AG10803 (cell line): ENCODE data around the gene SPRYD4.
"Not testable (repeated sequence)": the region's sequence is repeated elsewhere in the genome, so short reads cannot be mapped to it uniquely, and the experiment has no call there.

Source experiments
- DNase-seq: peaks from one replicate; pipeline ENCODE4 v3.0.0; 2010; ENCODE audit warnings: low read depth
- H3K4me3 ChIP-seq: 2 replicates; pipeline ENCODE4 v1.5.1; 2011; ENCODE audit warnings: mild to moderate bottlenecking, low read length, control low read depth
- TF ChIP-seq, protein P1 (sequence below): conservative IDR thresholded peaks from 2 replicates; pipeline ENCODE4 v1.5.1; 2011; ENCODE audit warnings: mild to moderate bottlenecking, low read length, control low read depth, inconsistent platforms

SPRYD4 gene

DNA sequence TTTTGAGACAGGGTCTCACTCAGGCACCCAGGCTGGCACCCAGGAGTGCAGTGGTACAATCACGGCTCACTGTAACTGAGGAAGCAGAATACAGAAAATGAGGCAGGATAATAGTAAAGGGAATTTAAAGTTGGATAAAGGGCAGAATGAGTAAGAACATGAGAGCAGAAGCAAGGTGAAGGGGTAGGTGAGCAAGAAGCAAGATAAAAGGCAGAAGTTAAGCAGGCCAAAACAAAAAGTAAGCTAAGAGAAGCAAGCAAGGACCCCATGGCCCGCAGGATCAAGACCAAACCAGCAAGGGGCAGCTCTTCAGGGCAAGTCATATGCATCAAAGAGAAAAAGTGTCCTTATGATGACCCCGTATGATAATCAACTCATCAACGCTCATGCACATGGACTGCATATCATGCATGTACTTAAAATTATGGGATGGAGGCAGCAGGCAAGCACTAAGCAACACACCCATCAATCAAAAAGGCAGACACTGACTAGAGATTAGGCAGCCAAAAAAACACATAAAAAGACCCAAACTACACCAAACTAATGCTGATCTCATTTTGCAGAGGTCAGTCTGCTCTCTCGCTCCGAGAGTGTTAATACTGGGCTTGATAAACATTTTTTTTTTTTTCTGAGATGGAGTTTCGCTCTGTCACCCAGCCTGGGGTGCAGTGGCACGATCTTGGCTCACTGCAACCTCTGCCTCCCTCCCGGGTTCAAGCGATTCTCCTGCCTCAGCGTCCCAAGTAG, 30.8 kb upstream of the SPRYD4 start:
- H3K4me3 ChIP-seq = no peak overlapping the region
- DNase-seq = no peak
- TF ChIP-seq, protein P1, sequence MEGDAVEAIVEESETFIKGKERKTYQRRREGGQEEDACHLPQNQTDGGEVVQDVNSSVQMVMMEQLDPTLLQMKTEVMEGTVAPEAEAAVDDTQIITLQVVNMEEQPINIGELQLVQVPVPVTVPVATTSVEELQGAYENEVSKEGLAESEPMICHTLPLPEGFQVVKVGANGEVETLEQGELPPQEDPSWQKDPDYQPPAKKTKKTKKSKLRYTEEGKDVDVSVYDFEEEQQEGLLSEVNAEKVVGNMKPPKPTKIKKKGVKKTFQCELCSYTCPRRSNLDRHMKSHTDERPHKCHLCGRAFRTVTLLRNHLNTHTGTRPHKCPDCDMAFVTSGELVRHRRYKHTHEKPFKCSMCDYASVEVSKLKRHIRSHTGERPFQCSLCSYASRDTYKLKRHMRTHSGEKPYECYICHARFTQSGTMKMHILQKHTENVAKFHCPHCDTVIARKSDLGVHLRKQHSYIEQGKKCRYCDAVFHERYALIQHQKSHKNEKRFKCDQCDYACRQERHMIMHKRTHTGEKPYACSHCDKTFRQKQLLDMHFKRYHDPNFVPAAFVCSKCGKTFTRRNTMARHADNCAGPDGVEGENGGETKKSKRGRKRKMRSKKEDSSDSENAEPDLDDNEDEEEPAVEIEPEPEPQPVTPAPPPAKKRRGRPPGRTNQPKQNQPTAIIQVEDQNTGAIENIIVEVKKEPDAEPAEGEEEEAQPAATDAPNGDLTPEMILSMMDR = no peak

DNA sequence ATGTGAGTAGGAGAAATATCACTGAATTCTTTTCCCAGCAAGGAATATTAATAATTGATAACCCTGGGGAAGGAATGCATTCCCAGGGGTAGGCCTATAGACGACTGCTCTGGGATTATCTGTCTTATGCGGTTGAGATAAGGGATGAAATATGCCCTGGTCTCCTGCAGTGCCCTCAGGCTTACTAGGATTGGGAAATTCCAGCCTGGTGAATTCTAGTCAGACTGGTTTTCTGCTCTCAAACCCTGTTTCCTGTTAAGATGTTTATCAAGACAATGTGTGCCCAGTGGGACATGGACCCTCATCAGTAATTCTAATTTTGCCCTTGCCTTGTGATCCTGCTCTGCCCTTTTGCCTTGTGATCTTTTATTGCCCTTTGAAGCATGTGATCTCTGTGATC, 25.2 kb upstream of the SPRYD4 start:
- DNase-seq, H3K4me3 ChIP-seq: not testable (repeated sequence)

DNA sequence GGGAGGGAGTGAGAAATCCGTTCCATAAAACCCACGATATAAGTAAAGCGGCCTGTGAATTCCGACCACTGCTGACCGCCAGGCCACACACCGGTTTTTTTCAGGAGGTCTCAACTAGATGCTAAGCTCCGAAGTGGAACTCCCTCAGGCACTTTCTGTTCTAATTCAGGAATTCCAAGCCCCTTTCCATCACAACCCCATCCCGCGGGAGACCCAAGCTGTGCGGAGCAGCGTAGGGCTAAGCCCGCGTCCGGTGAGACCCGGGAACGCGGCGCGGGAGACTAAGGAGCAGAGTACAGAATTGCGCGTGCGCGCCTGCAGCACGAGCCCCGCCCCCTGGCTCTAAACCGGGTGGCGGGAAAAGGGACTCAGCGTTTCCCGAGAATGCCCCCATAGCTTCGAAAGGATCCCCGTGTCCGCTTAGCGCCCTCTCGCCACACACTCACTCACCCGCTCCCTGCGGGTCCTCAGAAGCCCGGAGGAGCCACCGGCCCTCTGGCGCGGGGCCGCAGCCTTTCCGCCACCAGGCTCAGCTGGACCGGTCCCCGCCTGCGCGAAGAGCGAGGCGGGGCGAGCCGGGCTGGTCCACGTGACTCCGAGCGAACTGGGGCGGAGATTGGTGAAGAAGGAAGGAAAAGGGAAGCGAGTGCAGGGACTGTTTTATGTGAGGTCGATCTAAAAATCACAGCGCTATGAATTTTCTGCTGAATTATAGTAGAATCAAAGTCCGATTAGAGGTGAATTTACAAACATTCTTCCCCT, 19.3 kb upstream of the SPRYD4 start, which contains the start of gene TIMELESS:
TIMELESS (minus strand) TSS at position 567 of the 762 bp plus-strand sequence. CDS start 15,256 bp downstream, outside the sequence.
- DNase-seq = peak; percentile 80
- TF ChIP-seq, protein P1 = peak; percentile 24; the same call in 1 of the 2 replicates
- peak within 1 kb of the TSS; percentile 87 for H3K4me3 ChIP-seq

DNA sequence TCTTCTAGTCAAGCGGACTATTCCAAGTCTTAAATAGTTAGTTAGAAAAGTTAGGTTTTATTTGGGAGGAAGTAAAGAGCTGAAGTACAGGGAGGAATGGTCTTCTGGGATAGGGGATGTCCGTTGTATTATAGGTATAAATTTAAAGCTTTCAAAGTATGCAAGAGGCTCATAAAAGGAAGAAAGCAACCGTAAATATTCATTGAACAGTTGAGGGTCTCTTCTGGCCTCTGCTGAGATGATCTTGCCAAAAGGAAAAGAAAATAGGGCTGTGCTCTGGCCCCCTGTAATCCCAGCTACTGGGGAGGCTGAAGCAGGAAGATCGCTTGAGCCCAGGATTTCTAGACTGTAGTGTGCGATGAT, 18.8 kb upstream of the SPRYD4 start:
- DNase-seq = no peak
- TF ChIP-seq, protein P1 = no peak
- peak overlapping the region; percentile 87 for H3K4me3 ChIP-seq

DNA sequence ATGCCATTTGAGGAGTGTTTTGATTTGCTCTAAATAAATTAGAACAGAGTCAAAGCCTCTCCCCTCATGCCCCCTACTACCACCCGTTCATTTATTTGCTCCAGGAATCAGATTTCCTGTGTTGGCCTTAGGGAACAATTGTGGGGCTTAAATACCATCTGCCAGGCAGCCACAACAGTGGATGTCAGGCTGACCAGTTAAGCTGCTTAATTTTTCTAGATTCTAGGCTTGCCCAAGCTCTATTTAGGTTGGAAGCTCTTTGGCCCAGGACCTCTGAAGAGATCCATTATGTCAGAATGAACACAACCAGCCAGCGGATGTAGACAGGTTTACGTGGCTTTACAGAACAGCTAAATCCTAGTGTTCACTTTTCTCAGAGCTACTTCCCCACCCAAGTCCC, 18.1 kb upstream of the SPRYD4 start:
- no peak overlapping the region for H3K4me3 ChIP-seq
- TF ChIP-seq, protein P1 = no peak
- DNase-seq = no peak

DNA sequence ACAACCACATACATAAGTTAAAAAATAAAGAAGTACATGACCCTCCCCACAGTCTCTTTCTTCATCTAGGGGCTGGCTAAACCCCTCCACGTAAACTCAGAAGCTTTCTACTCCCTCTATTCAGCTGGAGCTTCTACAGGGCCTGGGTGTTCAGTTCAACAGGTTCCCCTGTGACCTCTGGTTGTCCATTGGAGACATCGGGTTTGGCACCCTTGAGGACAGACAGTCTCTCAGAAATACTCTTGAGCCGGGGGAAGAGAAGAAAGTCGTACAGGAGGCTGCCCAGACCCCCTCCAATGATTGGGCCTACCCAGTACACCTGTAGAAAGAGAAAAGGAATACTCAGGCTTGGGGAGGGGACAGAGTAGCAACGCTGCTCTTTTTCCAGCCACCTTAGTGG, 17.2 kb upstream of the SPRYD4 start:
- DNase-seq = no peak
- H3K4me3 ChIP-seq = no peak overlapping the region
- TF ChIP-seq, protein P1 = no peak

DNA sequence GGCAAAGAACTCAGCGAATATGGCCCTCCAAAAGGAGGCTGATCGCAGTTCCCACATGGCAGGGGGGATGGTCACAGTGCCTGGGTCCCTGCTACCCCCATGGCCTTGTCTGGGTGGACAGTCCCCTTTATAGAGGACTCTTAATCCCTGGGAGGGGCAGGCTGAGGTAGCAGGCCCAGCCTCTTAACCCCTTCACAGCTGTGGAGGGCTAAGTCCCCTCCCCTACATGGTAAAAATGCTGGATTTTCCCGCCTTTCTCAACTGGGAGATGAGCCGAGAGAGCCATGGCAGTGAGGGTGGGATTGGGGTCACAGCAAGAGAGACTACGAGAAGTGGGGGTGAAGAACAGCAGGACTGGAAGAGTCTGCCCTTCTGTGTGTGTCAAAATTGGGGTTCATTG, 13.8 kb upstream of the SPRYD4 start, which contains the start of gene MIP:
MIP (minus strand) TSS at position 101 of the 400 bp plus-strand sequence; CDS start at position 57, 44 bp downstream.
- no peak within 1 kb of the TSS for H3K4me3 ChIP-seq
- TF ChIP-seq, protein P1 = no peak
- no peak for DNase-seq
